ENCODE measurements around the gene S100A9.
"Not testable (repeated sequence)": the region's sequence is repeated elsewhere in the genome, so short reads cannot be mapped to it uniquely, and the experiment has no call there.

Gene S100A9

DNA sequence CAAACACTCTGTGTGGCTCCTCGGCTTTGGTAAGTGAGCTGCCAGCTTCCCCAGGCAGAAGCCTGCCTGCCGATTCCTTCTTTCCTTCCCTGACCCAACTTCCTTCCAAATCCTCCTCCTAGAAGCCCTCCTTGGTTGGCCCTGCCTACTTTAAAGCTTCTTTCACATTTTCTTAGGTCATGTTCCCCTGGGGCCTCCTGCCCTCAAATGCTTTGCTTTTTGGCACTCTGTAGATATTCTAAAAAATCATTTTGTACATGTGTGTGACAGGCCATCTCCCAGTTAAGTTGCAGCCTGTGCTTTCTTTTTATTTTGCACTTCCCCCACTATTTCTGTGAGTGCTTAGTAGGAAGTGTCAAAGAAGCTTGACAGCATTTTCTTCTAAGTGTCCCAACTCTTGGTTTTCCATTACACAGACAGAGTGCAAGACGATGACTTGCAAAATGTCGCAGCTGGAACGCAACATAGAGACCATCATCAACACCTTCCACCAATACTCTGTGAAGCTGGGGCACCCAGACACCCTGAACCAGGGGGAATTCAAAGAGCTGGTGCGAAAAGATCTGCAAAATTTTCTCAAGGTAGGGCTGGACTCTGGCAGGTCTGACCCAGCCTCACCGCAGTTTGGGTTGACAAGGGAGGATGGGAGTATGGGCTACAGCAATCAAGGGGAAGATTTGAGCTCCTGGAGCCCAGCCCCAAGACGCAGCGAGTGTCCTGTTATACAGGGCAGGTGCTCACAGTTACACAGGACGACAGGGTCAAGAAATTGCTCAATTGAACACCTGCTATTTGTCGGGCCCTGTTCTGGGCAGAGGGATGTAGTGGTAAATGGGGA, at the start of gene S100A9:
TSS of gene S100A9 (plus strand) at position 2 of the 838 bp plus-strand sequence. CDS start at position 432, 430 bp downstream.
- no peak for DNase-seq

DNA sequence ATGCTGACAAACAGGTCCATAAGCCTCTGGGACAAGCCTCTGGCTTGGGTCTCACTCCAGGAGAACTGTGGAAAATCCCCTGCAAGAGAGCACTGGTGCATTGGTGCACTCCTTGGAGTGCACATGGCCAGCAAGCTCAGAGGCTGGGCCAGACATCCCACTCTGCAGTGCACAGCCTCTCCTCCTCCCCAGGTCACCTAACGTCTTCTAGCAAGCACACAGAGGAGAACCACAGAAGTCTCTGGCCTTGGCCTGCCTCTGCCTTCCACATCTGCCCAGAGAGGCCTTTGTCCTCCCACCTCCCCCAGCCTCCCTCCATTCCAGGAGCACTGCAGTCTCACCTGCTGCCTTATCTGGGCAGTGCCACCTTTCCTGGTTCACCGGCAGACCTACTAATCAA, 49.1 kb upstream of the S100A9 start:
- DNase-seq: no peak

DNA sequence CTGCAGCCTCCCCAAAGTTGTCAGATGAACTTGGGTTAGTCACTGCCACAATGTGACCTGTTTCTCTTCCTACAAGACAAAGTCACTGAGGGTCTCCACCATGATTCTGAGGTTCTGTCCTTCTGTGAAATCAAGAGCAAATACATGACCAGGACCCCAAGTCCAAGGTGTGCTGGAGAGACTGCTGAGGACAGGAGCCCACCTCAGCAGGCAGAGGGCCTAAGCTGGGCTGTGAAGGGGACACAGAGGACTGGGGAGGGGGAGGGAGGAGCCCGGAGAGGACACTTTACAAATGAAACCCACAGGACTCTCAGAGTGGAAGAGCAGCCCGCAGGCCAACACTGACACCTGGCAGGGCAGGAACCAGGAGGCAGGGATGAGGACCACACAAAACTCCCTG, 48.2 kb upstream of the S100A9 start:
- DNase-seq: no peak

DNA sequence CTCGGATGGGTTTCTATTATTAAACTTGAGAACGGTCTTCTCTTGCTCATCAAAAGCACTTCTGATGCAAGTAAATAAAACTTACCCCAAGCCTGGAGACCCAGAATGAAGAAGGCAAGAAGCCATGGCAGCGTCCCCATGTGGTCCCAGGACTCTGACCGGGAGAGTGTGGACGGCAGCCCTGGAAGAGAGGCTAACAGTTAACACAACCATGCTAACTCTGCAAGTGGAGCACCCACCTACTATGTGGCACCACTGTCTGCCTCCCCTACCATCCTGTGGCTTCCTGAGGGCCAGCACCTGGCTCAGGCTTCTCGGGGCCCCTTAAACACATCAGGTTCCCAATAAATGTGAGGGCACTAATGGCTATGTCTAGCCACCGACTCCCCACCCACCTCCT, 47.1 kb upstream of the S100A9 start:
- no peak for DNase-seq

DNA sequence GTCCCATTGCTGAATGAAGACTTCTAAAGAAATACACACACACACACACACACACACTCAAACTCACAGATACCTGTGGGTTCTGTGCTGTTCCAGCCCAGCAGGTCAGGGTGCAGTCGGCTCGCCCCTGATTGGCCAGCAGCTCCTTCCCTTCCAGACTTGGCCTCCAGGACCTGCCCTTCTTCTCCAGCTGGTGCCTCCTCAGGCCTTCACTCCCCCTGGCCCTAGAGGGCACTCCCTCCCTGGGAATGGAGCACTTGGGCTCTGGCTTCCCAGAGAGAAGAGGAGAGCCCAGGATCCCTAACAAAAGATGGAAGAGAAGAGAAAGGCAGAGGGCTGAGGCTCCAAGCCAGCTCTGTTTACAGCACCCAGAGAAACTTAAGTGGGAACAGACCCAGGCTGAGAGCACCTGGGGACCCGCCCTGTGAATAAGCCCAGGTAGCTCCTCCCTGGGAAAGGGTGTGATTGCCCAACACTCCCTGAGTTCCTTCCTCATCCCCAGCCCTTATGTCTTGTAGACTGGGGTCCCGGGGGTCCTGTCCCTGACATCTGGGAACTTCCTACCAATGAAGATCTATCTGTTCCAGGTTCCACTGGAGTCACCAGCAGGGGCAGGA, 45.0 kb upstream of the S100A9 start, which contains the start of gene PGLYRP3:
TSS of gene PGLYRP3 (minus strand) at position 383 of the 617 bp plus-strand sequence. CDS start 2,287 bp downstream, outside the sequence.
- no peak for DNase-seq

DNA sequence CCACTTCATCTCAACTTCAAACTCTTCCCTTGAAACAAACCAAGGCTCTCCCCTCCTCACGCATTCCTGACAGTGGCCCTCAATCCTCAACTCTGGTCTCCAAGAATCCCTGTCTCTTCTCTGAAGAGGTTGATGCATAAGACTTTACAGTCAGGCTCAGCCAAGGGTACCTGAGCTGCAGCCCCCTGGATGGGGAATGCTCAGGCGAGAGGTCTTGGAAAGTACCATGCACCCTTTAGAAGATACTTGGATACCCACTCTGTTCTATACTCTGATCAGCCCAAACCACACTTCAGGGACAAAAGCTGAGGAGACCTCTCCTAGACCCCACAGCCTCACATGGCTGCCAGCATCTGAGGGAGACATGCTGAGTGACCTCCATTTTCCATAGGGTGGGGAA, 44.4 kb upstream of the S100A9 start:
- DNase-seq: no peak

DNA sequence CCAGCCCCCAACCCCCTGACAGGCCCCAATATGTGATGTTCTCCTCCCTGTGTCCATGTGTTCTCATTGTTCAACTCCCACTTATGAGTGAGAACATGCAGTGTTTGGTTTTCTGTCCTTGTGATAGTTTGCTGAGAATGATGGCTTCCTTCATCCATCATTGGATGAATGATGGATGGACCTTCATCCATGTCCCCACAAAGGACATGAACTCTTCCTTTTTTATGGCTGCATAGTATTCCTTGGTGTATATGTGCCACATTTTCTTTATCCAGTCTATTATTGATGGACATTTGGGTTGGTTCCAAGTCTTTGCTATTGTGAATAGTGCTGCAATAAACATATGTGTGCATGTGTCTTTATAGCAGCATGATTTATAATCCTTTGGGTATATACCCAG, 43.3 kb upstream of the S100A9 start:
- DNase-seq: not testable (repeated sequence)

DNA sequence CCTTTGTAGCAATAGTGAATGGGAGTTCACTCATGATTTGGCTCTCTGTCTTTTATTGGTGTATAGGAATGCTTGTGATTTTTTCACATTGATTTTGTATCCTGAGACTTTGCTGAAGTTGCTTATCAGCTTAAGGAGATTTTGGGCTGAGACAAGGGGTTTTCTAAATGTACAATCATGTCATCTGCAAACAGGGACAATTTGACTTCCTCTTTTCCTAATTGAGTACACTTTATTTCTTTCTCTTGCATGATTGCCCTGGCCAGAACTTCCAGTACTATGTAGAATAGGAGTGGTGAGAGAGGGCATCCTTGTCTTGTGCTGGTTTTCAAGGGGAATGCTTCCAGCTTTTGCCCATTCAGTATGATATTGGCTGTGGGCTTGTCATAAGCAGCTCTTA, 41.6 kb upstream of the S100A9 start:
- not testable (repeated sequence) for DNase-seq

DNA sequence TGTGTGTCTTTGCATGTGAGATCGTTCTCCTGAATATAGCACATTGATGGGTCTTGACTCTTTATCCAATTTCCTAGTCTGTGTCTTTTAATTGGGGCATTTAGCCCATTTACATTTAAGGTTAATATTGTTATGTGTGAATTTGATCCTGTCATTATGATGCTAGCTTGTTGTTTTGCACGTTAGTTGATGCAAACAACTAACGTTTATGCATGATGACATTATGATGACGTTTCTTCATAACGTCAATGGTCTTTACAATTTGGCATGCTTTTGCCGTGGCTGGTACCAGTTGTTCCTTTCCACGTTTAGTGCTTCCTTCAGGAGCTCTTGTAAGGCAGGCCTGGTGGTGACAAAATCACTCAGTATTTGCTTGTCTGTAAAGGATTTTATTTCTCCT, 39.5 kb upstream of the S100A9 start:
- not testable (repeated sequence) for DNase-seq

DNA sequence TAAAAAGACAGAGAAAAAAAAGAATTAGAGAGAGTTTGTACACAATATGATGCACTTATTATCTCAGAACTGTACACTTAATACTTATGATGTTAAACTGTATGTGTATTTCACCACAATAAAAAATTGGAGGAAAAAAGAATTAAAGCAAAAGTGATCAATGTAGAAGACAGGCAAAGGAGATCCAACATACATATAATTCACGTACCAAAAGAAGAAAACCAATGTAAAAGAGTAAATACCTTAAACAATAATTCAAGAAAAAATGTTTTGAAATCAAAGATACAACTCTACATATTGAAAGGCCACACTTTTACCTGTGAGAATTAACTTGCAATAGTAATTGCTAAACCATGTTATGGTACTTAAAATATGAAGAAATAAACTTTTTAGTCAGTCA, 35.1 kb upstream of the S100A9 start:
- no peak for DNase-seq

DNA sequence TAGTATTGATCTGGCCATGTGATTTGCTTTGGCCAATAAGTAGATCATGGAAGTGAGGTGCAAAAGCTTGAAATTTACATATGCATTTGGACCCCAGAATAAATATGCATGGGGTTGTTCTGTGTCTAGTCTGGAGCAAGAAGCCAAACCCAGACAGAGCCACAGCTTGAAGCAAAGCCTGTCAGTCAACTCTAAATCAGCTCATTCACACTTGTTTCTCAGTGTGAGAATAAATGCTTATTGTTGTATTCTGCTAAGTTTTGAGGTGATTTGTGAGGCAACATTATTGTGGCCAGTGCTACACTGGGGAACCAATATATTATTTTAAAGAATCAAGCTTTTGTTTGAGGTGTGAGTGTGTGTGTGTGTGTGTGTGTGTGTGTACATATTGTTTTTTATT, 32.7 kb upstream of the S100A9 start:
- DNase-seq: no peak

DNA sequence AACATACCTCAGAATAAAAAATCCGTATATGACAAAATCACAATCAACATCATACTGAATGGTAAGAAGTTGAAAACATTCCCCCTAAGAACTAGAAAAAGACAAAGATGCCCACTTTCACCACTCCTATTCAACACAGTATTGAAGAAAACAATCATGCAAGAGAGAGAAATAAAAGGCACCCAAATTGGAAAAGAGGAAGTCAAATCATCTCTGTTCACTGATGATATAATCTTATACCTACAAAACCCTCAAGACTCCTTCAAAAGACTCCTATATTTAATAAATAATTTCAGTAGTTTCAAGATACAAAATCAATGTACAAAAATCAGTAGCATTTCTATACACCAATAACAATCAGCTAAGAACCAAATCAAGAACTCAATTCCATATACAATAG, 23.8 kb upstream of the S100A9 start:
- DNase-seq: no peak

DNA sequence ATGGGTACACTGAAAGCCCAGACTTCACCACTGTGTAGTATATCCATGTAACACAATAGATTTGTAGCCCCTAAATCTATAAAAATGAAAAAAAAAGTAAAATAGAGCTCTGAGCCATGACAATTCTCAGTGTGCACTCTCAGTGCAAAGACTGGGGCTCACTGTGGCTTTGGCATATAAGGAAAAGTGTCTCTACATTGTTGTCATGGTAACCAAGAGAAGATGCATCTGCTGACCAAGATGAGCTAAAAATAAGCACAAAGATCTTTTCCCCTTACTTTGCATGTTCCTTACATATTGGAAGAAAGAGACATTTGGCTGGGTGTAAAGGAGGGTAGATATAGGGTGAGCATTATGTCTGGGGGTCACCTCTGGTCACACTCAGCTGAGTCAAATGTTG, 21.0 kb upstream of the S100A9 start:
- DNase-seq: no peak

DNA sequence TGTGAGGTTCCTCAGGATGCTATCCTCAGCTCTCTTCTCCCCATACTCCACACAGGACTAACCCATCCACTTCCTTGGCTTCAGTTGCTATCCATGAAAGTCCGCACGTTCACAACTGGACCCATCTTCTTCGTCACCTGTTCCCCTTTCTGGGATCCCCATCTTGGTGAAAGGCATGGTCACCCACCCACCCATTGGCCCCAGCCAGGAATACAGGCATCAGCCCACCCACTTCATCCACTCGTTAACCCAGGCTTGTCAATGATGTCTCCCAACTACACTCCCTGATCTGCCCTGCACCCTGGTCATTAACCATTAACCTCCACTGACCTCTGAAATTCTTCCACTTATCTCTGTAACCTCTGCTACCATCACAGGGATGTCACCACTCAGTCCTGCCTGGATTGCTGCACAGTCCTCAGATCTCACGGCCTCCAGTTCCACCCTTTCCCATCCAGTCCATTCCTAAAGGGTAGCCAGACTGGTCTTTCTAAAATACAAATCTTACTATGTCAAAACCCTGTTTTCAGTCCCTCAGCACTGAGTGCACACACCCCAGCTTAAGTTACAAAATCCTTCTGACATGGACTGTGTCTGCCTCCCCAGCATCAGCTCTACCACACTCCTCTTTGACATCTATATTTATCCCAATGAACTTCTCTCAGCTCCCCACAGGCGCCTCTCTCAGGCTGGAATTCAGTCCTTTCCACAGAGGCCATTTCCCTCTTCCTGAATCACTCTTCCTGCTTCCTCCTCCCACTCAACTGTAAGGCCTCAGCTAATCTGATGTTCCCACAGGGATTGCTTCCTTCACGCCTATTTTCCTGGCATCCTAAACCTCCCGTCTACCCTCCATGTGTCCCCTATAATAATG, 19.4 kb upstream of the S100A9 start:
- DNase-seq: no peak

DNA sequence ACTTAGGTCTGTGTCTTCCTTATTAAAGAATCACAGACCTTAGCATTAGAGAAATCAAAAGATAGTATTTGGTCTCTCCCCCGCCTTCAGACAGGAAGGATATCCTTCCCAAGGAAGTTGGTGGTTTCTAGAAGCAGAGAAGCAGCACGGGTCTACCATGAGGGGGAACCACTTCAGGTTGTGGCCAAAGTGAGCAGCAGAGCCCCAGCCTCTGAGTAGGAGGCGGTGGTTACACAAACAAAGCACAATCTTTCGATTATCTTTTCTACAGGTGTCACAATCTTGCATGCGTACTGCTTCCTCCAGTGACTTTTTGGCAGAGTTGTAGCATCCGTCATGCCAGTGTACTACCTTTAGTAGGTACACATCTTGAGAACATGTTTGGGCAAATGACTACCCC, 17.9 kb upstream of the S100A9 start:
- DNase-seq: no peak

DNA sequence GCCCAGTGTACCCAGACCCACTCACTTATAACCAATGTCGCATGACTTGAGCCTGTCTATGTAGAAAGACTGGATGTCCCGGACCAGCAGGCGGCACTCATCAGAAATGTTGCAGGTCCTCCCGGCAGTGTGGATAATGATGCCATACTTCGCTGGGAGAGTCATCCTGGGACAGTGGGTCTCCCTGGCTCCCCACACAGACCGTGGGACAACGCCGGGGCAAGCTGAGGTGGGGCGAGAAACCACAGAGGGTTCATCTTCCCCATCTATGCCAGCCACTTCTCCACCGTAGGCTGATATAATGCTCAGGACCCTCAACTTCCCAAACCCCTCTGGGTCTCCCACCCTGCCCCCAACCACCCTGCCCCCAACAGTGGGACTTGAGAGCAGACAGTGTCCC, 17.3 kb upstream of the S100A9 start:
- no peak for DNase-seq

DNA sequence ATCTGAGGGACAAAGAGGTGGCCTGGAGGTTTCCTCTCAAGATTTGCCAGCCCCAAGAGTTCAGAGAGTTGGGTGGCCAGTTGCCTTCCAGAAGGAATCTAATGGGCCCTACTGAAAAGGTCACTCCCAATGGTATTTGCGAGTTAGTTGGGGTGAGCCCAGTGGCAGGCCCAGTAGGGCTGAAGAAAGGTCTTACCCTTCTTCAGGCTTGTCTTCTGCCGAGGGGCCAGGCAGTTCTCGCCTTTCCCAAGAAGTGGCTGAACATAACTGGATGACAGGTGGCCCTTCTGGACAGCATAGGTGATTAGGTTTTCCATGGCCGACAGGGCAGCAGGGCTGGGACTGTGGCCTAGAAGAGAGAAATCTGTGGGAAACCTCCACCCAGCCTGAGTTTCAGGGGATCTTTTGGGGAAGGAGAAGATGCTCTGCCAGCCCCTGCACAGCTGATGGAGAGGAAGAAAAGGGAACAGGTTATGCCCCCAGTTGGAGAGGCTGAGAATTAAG, 16.2 kb upstream of the S100A9 start:
- no peak for DNase-seq

DNA sequence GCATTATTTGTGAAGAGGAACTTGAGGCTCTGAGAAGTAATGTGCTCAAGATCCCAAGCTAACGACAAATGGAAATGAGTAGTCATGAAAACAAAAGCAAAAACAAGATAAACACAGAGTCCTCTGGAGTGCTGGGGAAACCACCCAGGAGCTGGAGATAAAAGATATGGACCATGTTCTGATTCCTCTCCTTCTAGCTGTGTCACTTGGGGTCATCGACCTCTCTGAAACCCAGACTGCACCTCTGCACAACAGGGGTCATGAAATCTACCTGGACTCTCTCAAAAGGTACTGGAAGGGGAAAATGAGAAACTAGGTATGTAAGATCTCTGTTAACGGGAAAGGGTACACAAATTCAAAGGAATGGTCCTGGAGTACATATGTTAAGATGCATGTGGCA, 15.5 kb upstream of the S100A9 start:
- no peak for DNase-seq

DNA sequence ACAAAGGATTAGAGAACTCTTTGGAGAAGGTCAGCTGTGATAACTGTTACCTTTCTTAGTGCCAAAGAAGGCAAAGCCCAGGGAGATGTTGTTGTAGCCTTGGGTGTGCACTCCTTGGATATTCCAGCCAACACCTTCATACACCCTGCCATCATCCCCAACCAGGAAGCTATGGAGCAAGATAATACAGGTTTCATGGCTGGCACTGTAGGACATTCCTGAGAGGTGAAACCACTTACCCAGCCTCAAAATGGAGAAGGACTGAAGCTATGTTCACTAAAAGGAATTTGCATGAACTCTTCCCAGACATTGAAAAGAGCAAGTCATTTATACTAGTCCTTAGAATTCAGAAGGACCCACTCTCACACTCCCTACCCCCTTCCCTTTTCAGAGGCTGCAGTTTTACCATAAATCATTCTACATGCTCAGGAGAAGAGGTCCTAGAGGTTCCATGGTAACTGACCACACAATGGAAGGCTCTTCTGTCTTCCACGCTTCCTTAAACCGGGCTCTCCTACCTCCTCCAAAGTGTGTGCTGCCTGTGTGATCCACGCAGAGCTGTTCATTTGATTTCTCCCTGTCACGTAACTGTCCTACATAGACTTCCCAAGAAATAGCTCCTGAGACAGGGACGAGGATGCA, 14.5 kb upstream of the S100A9 start:
- no peak for DNase-seq

DNA sequence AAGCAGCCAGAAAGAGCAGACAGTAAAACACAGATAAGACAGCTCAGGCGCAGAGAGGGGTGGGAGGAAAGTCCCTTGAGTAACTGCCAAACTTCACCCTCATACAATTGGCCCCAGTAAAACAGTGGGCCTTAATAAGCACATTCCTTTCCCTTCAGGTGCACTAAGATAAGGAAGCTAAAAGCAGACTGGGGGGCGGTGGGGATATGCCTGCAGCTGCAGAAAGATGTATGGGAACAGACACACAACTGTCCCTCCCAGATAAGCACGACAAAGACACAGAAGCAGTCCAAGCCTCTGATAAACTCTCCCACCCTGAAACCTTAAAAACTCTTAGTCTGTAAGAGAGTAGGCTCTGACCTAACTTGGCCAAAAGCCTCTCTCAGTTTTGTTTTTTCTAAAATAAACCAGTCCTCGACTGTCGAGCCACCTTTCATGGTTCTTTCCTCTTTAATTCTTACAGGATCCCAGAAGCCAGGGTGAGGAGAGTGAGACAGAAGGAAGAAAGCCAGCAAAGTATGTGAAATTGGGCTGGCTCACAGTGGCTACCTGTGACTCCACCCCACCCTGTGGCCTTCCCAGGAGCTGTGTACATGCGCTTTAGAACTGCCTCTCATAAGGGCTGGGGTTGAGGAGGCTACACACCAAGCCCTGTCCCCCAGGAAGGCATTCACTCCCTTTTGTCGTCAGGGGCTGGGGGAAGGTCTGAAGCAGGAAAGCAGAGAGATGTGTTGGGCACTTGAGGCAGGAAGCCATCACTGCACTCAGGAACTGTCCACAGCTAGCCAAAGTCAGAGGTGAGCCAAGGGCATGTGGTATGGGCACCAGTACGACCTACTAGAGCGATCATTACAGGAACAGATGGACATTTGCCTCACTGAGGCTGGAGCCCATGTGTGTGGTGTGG, 13.6 kb upstream of the S100A9 start:
- no peak for DNase-seq

DNA sequence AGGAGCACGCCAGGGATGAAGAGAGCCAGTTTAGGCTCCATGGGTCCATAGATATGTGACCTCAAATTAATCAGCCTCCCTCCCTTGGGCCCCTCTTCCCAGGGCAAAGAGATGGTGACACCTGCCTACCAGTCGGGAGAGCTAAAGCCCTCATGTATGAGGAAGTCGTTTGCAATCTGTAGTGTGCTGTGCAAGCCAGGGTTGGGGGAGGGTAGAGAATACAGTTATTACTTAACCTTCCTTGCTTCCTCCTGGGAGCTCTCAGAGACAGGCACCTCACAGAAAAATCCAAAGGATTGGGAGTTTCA, 13.0 kb upstream of the S100A9 start:
- DNase-seq: no peak

Data from CD4-positive, alpha-beta T cell treated with Interleukin-12 subunit alpha and Interleukin-12 subunit beta, for 1 hour (primary cell).